Uterus (tissue), 2 donors: ENCODE measurements around the gene ZNF273.

Experiments
- CTCF ChIP-seq, 4 experiments: fragments of 200-600 bp in 2 of 4; fragments of 450-650 bp in 2 of 4; sonication (generic) in 2 of 4; IDR thresholded peaks; one replicate each; pipeline ENCODE4 v1.5.1; 2016 to 2019; ENCODE audit warnings: antibody characterized with exemption in 4 of 4, mild to moderate bottlenecking in 2 of 4, moderate library complexity in 1 of 4
- POLR2A ChIP-seq, 2 donors: fragments of 450-650 bp; IDR thresholded peaks; one replicate each; pipeline ENCODE4 v1.6.1; 2016; ENCODE audit warnings: antibody characterized with exemption in 2 of 2, mild to moderate bottlenecking in 1 of 2, moderate library complexity in 1 of 2

DNA sequence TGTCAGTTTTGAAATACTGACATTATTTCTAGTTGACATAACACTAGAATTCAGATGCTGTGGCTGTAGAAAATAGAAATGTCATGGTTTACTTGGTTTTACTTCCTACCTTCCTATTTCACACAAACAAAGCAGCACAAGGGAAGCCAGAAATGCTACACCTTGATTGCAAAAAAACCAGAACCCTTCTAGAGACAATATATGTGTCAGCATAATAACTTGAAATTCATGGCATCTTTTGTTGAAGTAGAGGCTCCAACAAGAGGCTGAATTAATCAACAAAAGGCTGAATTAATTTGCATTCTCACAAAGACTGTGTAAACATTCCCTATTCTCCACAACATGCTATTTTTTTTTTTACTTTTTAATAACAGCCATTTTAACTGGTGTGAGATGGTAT lies 62.5 kb downstream of the ZNF273 start:
- TF ChIP-seq CTCF (IDR thresholded peaks at IDR 0.05) (no peak), POLR2A (IDR thresholded peaks at IDR 0.05) (no peak)
